ENCODE results near the gene NAA80.

GRCh38 chr3:50300681-50301254, 1.6 kb upstream of the NAA80 start:
- TF ChIP-seq TCF12 (IDR thresholded peaks at IDR 0.05; ENCODE audit: low read depth) (no peak), YY1 (IDR thresholded peaks at IDR 0.05; ENCODE audit: low read depth) (no peak), FOXM1 (IDR thresholded peaks at IDR 0.05; ENCODE audit: borderline replicate concordance, low read depth) (no peak), MAX (IDR thresholded peaks at IDR 0.05) (no peak), EP300 (IDR thresholded peaks at IDR 0.05; ENCODE audit: borderline replicate concordance) (no peak), TAF1 (IDR thresholded peaks at IDR 0.05; ENCODE audit: low read depth) (no peak), REST (IDR thresholded peaks at IDR 0.05; ENCODE audit: low read depth) (no peak), USF1 (IDR thresholded peaks at IDR 0.05) (no peak), CEBPB (IDR thresholded peaks at IDR 0.05) (no peak), CREB1 (IDR thresholded peaks at IDR 0.05; ENCODE audit: low read depth) (no peak), ZBTB7A (IDR thresholded peaks at IDR 0.05; ENCODE audit: low read depth) (no peak)
